Smooth muscle cell (in vitro differentiated cells): Measurements from ENCODE around the gene EDIL3. TPM values are rescaled to one million over a fixed set of nuclear protein-coding genes. Genes with fewer than 3 reads are reported as not detected.

ENCODE experiments used
- DNase-seq: peaks from one replicate; lab custom pipeline; 2025; ENCODE audit not compliant: unreplicated experiment; lab: John Stamatoyannopoulos, UW
- H2AFZ ChIP-seq: fragments of 200-600 bp; sonication (generic); 2 replicates; pipeline ENCODE4 v1.6.0; 2016; ENCODE audit warnings: antibody characterized with exemption, low read depth, mild to moderate bottlenecking
- H3F3A ChIP-seq: fragments of 200-600 bp; sonication (generic); 2 replicates; pipeline ENCODE4 v1.6.0; 2017; ENCODE audit warnings: antibody characterized with exemption, low read depth
- H3K27ac ChIP-seq: fragments of 200-600 bp; sonication (generic); 2 replicates; pipeline ENCODE4 v1.5.1; 2016; ENCODE audit warnings: low read depth, mild to moderate bottlenecking
- H3K27me3 ChIP-seq: fragments of 200-600 bp; sonication (generic); 2 replicates; pipeline ENCODE4 v1.6.1; 2016; ENCODE audit warnings: low read depth, mild to moderate bottlenecking
- H3K36me3 ChIP-seq: fragments of 200-600 bp; sonication (generic); 2 replicates; pipeline ENCODE4 v1.5.1; 2016; ENCODE audit warnings: low read depth
- H3K4me1 ChIP-seq: fragments of 200-600 bp; sonication (generic); 2 replicates; pipeline ENCODE4 v1.5.1; 2016; ENCODE audit warnings: low read depth
- H3K4me2 ChIP-seq: fragments of 200-600 bp; sonication (generic); 2 replicates; pipeline ENCODE4 v1.6.0; 2016; ENCODE audit warnings: mild to moderate bottlenecking
- H3K4me3 ChIP-seq: fragments of 200-600 bp; sonication (generic); 2 replicates; pipeline ENCODE4 v1.5.1; 2016; ENCODE audit warnings: mild to moderate bottlenecking
- H3K79me2 ChIP-seq: fragments of 200-600 bp; sonication (generic); 2 replicates; pipeline ENCODE4 v1.6.0; 2016; ENCODE audit warnings: low read depth, mild to moderate bottlenecking
- H3K9ac ChIP-seq: fragments of 200-600 bp; sonication (generic); 2 replicates; pipeline ENCODE4 v1.6.0; 2016; ENCODE audit warnings: low read depth
- H3K9me3 ChIP-seq: fragments of 200-600 bp; sonication (generic); replicated peaks from 2 replicates; pipeline ENCODE4 v1.5.1; 2016; ENCODE audit warnings: low read depth
- H4K20me1 ChIP-seq: fragments of 200-600 bp; sonication (generic); 2 replicates; pipeline ENCODE4 v1.6.0; 2016; ENCODE audit warnings: low read depth
- WGBS: methylation state at CpG from one replicate; pipeline ENCODE4 v1.1.7; 2016; ENCODE audit warnings: low lambda C conversion rate; 5-methylcytosine and 5-hydroxymethylcytosine counted together
- polyA plus RNA-seq: library from polyadenylated mRNA; unstranded; fragments of >200 nt; fragmentation: Nextera tagmentation; extraction: Ambion mirVana; gene quantifications from 2 replicates; pipeline ENCODE4 v1.2.1, GENCODE V29; 2016
- total RNA-seq: library from RNA; depleted of rRNA; stranded (reverse); fragments of >200 nt; gene quantifications from 2 replicates; pipeline ENCODE4 v1.2.3, GENCODE V29; 2014
- TF ChIP-seq, protein P1 (sequence below): fragments of 200-600 bp; sonication (generic); IDR thresholded peaks from 2 replicates; pipeline ENCODE4 v1.5.1; 2017; ENCODE audit warnings: borderline replicate concordance, mild to moderate bottlenecking, antibody characterized with exemption; ENCODE audit not compliant: insufficient read depth, poor library complexity, severe bottlenecking

The EDIL3 gene
- total and polyA plus RNA-seq, 2 experiments from 2014 or later: 98.4 to 119 TPM

DNA sequence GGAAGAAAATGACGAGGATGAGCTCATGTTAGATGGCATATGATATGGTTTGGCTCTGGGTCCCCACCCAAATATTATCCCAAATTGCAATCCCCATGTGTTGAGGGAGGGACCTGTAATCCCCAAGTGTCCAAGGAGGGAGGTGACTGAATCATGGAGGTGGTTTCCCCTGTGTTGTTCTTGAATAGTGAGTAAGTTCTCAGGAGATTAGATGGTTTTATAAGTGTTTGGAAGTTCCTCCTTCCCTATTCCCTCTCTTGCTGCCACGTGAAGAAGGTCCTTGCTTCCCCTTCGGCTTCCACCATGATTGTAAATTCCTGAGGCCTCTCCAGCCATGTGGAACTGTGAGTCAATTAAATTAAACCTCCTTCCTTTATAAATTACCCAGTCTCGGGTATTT lies 10.1 kb downstream of the EDIL3 start:
- Histone ChIP-seq H4K20me1 (no peaks in the 10 kb centered on the region), H3F3A (no peaks in the 10 kb centered on the region), H3K27me3 (no peaks in the 10 kb centered on the region), H3K9ac (no peak overlapping the region), H3K79me2 (peaks cover 68% of the 10 kb centered on the region), H3K9me3 (no peaks in the 10 kb centered on the region), H3K27ac (peak overlapping the region; percentile 62), H3K36me3 (no peaks in the 10 kb centered on the region), H3K4me2 (no peak overlapping the region), H2AFZ (no peak overlapping the region), H3K4me1 (peaks cover 10% of the 10 kb centered on the region), H3K4me3 (no peak overlapping the region)
- WGBS: 73% methylated on average over 4 of the region's 4 CpGs
- no peak for DNase-seq
- TF ChIP-seq, protein P1, sequence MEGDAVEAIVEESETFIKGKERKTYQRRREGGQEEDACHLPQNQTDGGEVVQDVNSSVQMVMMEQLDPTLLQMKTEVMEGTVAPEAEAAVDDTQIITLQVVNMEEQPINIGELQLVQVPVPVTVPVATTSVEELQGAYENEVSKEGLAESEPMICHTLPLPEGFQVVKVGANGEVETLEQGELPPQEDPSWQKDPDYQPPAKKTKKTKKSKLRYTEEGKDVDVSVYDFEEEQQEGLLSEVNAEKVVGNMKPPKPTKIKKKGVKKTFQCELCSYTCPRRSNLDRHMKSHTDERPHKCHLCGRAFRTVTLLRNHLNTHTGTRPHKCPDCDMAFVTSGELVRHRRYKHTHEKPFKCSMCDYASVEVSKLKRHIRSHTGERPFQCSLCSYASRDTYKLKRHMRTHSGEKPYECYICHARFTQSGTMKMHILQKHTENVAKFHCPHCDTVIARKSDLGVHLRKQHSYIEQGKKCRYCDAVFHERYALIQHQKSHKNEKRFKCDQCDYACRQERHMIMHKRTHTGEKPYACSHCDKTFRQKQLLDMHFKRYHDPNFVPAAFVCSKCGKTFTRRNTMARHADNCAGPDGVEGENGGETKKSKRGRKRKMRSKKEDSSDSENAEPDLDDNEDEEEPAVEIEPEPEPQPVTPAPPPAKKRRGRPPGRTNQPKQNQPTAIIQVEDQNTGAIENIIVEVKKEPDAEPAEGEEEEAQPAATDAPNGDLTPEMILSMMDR: no peak

DNA sequence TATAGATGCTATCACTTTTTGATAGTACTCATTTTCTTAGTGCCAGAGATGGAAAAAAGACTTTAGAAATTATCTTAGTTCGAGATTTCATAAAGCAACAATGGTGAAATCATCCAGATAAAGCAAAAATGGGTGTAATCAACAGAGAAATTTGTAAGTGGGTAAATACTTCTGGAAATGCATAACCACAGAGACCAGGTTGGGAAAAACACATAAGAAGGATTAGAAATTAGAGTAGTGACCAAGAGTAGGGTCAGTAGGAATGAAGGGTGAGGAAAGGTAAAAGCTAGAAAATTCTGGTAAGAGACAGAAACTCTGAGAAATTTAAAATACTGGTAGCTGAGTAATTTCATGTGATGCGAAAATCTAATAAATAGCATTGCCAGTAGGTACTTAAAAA lies 11.2 kb downstream of the EDIL3 start:
- Histone ChIP-seq H3K27me3 (no peaks in the 10 kb centered on the region), H3K4me3 (no peak overlapping the region), H3K27ac (peak overlapping the region; percentile 62), H3K36me3 (no peaks in the 10 kb centered on the region), H3K79me2 (peaks cover 78% of the 10 kb centered on the region), H3F3A (no peaks in the 10 kb centered on the region), H2AFZ (no peak overlapping the region), H3K4me1 (peaks cover 10% of the 10 kb centered on the region), H4K20me1 (no peaks in the 10 kb centered on the region), H3K4me2 (no peak overlapping the region), H3K9me3 (no peaks in the 10 kb centered on the region), H3K9ac (no peak overlapping the region)
- no peak for DNase-seq
- 92% methylated on average over 2 of the region's 2 CpGs for WGBS
- TF ChIP-seq, protein P1: no peak

DNA sequence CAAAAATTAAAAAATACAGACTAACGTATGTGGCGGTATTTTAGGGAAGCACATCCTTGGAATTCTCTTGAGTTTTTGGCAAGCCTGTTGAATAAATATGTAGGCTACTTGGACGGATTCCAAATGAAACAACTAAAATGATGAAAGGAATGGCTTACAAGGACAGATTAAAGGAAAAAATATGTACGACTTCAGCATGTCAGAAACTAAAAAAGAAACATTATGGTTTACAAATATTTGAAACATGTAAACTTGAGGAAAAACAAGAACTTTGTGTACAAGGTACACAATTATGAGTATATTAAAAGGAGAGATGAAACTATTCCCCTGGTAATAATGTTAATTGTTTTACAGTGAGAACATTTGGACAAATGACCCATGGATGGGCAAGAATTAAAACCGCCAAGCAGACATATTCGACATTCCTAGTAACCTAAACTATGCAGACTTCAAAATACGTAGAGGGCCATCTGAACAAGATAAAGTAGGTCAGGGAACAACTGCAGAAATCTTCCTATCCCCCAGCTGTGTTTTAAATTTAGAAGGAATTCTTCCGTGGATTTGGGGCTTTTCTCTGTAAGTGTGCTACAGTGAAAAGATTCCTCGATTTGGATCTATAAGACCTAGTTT lies 12.5 kb downstream of the EDIL3 start:
- H3K4me2 ChIP-seq: peak overlapping the region; percentile 74
- no peak for DNase-seq

More for the DNA sequence above, 12.5 kb downstream of the EDIL3 start:
- H3K27ac ChIP-seq: peak overlapping the region; percentile 62
- no peaks in the 10 kb centered on the region for H4K20me1 ChIP-seq
- no peaks in the 10 kb centered on the region for H3K27me3 ChIP-seq
- H3K9me3 ChIP-seq: no peaks in the 10 kb centered on the region
- peaks cover 70% of the 10 kb centered on the region for H3K79me2 ChIP-seq
- H3K4me1 ChIP-seq: no peaks in the 10 kb centered on the region
- peak overlapping the region; percentile 0 for H3K9ac ChIP-seq
- no peak overlapping the region for H2AFZ ChIP-seq
- no peaks in the 10 kb centered on the region for H3K36me3 ChIP-seq
- 42% methylated on average over 9 of the region's 9 CpGs for WGBS
- no peaks in the 10 kb centered on the region for H3F3A ChIP-seq
- H3K4me3 ChIP-seq: no peak overlapping the region
- TF ChIP-seq, protein P1: no peak
